ENCODE results near the gene CLC.

CLC gene

DNA sequence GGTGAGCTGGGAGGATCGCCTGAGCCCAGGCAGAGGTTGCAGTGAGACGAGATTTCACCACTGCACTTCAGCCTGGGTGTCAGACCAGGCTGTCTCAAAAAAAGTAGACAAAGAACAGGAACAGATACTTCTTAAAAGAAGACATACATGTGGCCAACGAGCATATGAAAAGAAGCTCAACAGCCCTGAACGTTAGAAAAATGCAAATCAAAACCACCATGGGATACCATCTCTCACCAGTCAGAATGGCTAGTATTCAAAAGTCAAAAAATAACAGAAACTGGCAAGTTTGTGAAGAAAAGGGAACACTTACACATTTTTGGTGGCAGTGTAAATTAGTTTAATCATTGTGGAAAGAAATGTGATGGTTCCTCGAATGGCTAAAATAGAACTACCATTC, 36.5 kb downstream of the CLC start:
- Histone ChIP-seq H2BK120ac (ENCODE audit: low read depth, low read length) (no peak overlapping the region), H3K14ac (ENCODE audit: low read length in 2 of 2) (no peak overlapping the region), H3K27ac (ENCODE audit: low read length, poor library complexity, severe bottlenecking) (no peak overlapping the region), H3K4ac (ENCODE audit: low read depth in 1 of 2, low read length in 2 of 2) (no peak overlapping the region), H2BK12ac (ENCODE audit: low read length in 2 of 2) (no peak overlapping the region), H2AFZ (ENCODE audit: low read depth, low read length) (no peak overlapping the region), H3K4me3 (ENCODE audit: insufficient read depth in 1 of 2, low read depth in 1 of 2, low read length in 2 of 2) (no peak overlapping the region), H3K4me1 (ENCODE audit: control insufficient read depth, insufficient read depth, low read depth, low read length) (no peaks in the 10 kb centered on the region), H2AK5ac (ENCODE audit: low read length, severe bottlenecking) (no peak overlapping the region), H3K18ac (ENCODE audit: low read depth in 1 of 2, low read length in 2 of 2) (no peak overlapping the region), H3K9me3 (ENCODE audit: control insufficient read depth, low read length) (no peaks in the 10 kb centered on the region), H3K36me3 (ENCODE audit: control insufficient read depth in 1 of 2, insufficient read depth in 2 of 2, low read depth in 1 of 2, low read length in 2 of 2) (no peaks in the 10 kb centered on the region), H3K4me2 (ENCODE audit: low read length, poor library complexity, severe bottlenecking) (no peak overlapping the region), H3K79me1 (replicated peaks; ENCODE audit: low read length, poor library complexity, severe bottlenecking) (no peaks in the 10 kb centered on the region), H4K8ac (ENCODE audit: low read length) (no peak overlapping the region), H3K27me3 (ENCODE audit: control insufficient read depth in 1 of 2, insufficient read depth in 1 of 2, low read length in 2 of 2) (peaks cover 0 to 35% of the 10 kb centered on the region in 2 experiments), H4K91ac (ENCODE audit: low read length) (no peak overlapping the region), H3K23ac (ENCODE audit: low read length in 2 of 2) (no peak overlapping the region), H2BK15ac (ENCODE audit: low read depth, poor library complexity, severe bottlenecking) (no peak overlapping the region), H3K9ac (ENCODE audit: low read length) (no peak overlapping the region), H2BK5ac (ENCODE audit: low read depth, low read length, poor library complexity, severe bottlenecking) (no peak overlapping the region)
- no peak for DNase-seq
- WGBS, result 51% methylated on average over 4 of the region's 5 CpGs

DNA sequence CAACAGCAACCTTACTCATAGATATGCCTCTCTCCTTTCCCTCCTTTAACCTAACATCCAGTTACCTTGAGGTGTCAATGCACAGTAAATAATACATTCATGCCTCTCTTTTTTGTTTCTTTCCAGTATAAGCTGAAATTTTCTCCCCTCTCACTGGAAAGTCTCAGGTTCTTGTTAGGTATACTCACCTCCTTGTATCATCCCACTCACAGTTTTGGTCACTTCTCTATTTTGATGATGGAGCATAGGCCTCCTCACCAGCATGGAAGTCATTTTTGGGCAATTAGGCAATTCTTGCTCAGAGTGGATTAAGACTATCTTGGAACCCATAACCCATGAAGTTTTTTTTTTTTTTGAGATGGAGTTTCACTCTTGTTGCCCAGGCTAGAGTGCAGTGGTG, 39.3 kb downstream of the CLC start:
- Histone ChIP-seq H3K4me3 (ENCODE audit: insufficient read depth in 1 of 2, low read depth in 1 of 2, low read length in 2 of 2) (no peak overlapping the region), H4K91ac (ENCODE audit: low read length) (no peak overlapping the region), H3K18ac (ENCODE audit: low read depth in 1 of 2, low read length in 2 of 2) (no peak overlapping the region), H3K27ac (ENCODE audit: low read length, poor library complexity, severe bottlenecking) (no peak overlapping the region), H2BK5ac (ENCODE audit: low read depth, low read length, poor library complexity, severe bottlenecking) (no peak overlapping the region), H4K8ac (ENCODE audit: low read length) (no peak overlapping the region), H2BK12ac (ENCODE audit: low read length in 2 of 2) (no peak overlapping the region), H2AFZ (ENCODE audit: low read depth, low read length) (no peak overlapping the region), H3K36me3 (ENCODE audit: control insufficient read depth in 1 of 2, insufficient read depth in 2 of 2, low read depth in 1 of 2, low read length in 2 of 2) (no peaks in the 10 kb centered on the region), H3K79me1 (replicated peaks; ENCODE audit: low read length, poor library complexity, severe bottlenecking) (no peaks in the 10 kb centered on the region), H3K14ac (ENCODE audit: low read length in 2 of 2) (no peak overlapping the region), H3K9me3 (ENCODE audit: control insufficient read depth, low read length) (no peaks in the 10 kb centered on the region), H3K27me3 (ENCODE audit: control insufficient read depth in 1 of 2, insufficient read depth in 1 of 2, low read length in 2 of 2) (peaks cover 0 to 42% of the 10 kb centered on the region in 2 experiments), H3K23ac (ENCODE audit: low read length in 2 of 2) (no peak overlapping the region), H3K4me2 (ENCODE audit: low read length, poor library complexity, severe bottlenecking) (no peak overlapping the region), H3K4me1 (ENCODE audit: control insufficient read depth, insufficient read depth, low read depth, low read length) (no peaks in the 10 kb centered on the region), H3K9ac (ENCODE audit: low read length) (no peak overlapping the region), H2AK5ac (ENCODE audit: low read length, severe bottlenecking) (no peak overlapping the region), H3K4ac (ENCODE audit: low read depth in 1 of 2, low read length in 2 of 2) (no peak overlapping the region), H2BK120ac (ENCODE audit: low read depth, low read length) (no peak overlapping the region), H2BK15ac (ENCODE audit: low read depth, poor library complexity, severe bottlenecking) (no peak overlapping the region)
- DNase-seq, result no peak

- no peak overlapping the region for H3K9ac ChIP-seq (ENCODE audit: low read length)
- no peak overlapping the region for H3K14ac ChIP-seq (ENCODE audit: low read length in 2 of 2)
- DNase-seq, result no peak
- H4K91ac ChIP-seq (ENCODE audit: low read length), result no peak overlapping the region
- H3K23ac ChIP-seq (ENCODE audit: low read length in 2 of 2), result no peak overlapping the region
- H2BK12ac ChIP-seq (ENCODE audit: low read length in 2 of 2), result no peak overlapping the region
- no peak overlapping the region for H2BK120ac ChIP-seq (ENCODE audit: low read depth, low read length)
- no peak overlapping the region for H3K4me2 ChIP-seq (ENCODE audit: low read length, poor library complexity, severe bottlenecking)
- no peak overlapping the region for H4K8ac ChIP-seq (ENCODE audit: low read length)
- no peak overlapping the region for H3K4me3 ChIP-seq (ENCODE audit: insufficient read depth in 1 of 2, low read depth in 1 of 2, low read length in 2 of 2)
- H3K27me3 ChIP-seq (ENCODE audit: control insufficient read depth in 1 of 2, insufficient read depth in 1 of 2, low read length in 2 of 2), result peaks cover 0 to 32% of the 10 kb centered on the region in 2 experiments
- H2AK5ac ChIP-seq (ENCODE audit: low read length, severe bottlenecking), result no peak overlapping the region
- 70% methylated on average over 2 of the region's 2 CpGs for WGBS
- no peak overlapping the region for H2BK5ac ChIP-seq (ENCODE audit: low read depth, low read length, poor library complexity, severe bottlenecking)
- H3K9me3 ChIP-seq (ENCODE audit: control insufficient read depth, low read length), result no peaks in the 10 kb centered on the region
- no peaks in the 10 kb centered on the region for H3K4me1 ChIP-seq (ENCODE audit: control insufficient read depth, insufficient read depth, low read depth, low read length)
- no peaks in the 10 kb centered on the region for H3K79me1 ChIP-seq (replicated peaks; ENCODE audit: low read length, poor library complexity, severe bottlenecking)
- H3K18ac ChIP-seq (ENCODE audit: low read depth in 1 of 2, low read length in 2 of 2), result no peak overlapping the region
- H2AFZ ChIP-seq (ENCODE audit: low read depth, low read length), result no peak overlapping the region
- H3K4ac ChIP-seq (ENCODE audit: low read depth in 1 of 2, low read length in 2 of 2), result no peak overlapping the region
- no peak overlapping the region for H3K27ac ChIP-seq (ENCODE audit: low read length, poor library complexity, severe bottlenecking)
- no peaks in the 10 kb centered on the region for H3K36me3 ChIP-seq (ENCODE audit: control insufficient read depth in 1 of 2, insufficient read depth in 2 of 2, low read depth in 1 of 2, low read length in 2 of 2)
- H2BK15ac ChIP-seq (ENCODE audit: low read depth, poor library complexity, severe bottlenecking), result no peak overlapping the region
Measured at GRCh38 chr19:39696387-39696786, 41.4 kb downstream of the CLC start.

GRCh38 chr19:39695759-39696158, 42.1 kb downstream of the CLC start:
- 57% methylated on average over 2 of the region's 2 CpGs for WGBS
- Histone ChIP-seq H3K4me1 (ENCODE audit: control insufficient read depth, insufficient read depth, low read depth, low read length) (no peaks in the 10 kb centered on the region), H3K4me3 (ENCODE audit: insufficient read depth in 1 of 2, low read depth in 1 of 2, low read length in 2 of 2) (no peak overlapping the region), H3K23ac (ENCODE audit: low read length in 2 of 2) (no peak overlapping the region), H2BK12ac (ENCODE audit: low read length in 2 of 2) (no peak overlapping the region), H3K27me3 (ENCODE audit: control insufficient read depth in 1 of 2, insufficient read depth in 1 of 2, low read length in 2 of 2) (peaks cover 0 to 26% of the 10 kb centered on the region in 2 experiments), H3K9me3 (ENCODE audit: control insufficient read depth, low read length) (no peaks in the 10 kb centered on the region), H3K14ac (ENCODE audit: low read length in 2 of 2) (no peak overlapping the region), H2BK5ac (ENCODE audit: low read depth, low read length, poor library complexity, severe bottlenecking) (no peak overlapping the region), H2AFZ (ENCODE audit: low read depth, low read length) (no peak overlapping the region), H4K8ac (ENCODE audit: low read length) (no peak overlapping the region), H3K18ac (ENCODE audit: low read depth in 1 of 2, low read length in 2 of 2) (no peak overlapping the region), H2BK120ac (ENCODE audit: low read depth, low read length) (no peak overlapping the region), H2BK15ac (ENCODE audit: low read depth, poor library complexity, severe bottlenecking) (no peak overlapping the region), H3K9ac (ENCODE audit: low read length) (no peak overlapping the region), H4K91ac (ENCODE audit: low read length) (no peak overlapping the region), H3K4me2 (ENCODE audit: low read length, poor library complexity, severe bottlenecking) (no peak overlapping the region), H3K27ac (ENCODE audit: low read length, poor library complexity, severe bottlenecking) (no peak overlapping the region), H3K79me1 (replicated peaks; ENCODE audit: low read length, poor library complexity, severe bottlenecking) (no peaks in the 10 kb centered on the region), H2AK5ac (ENCODE audit: low read length, severe bottlenecking) (no peak overlapping the region), H3K36me3 (ENCODE audit: control insufficient read depth in 1 of 2, insufficient read depth in 2 of 2, low read depth in 1 of 2, low read length in 2 of 2) (no peaks in the 10 kb centered on the region), H3K4ac (ENCODE audit: low read depth in 1 of 2, low read length in 2 of 2) (no peak overlapping the region)
- DNase-seq, result no peak
